Panc1 (cell line): ENCODE data around the gene NTSR2. TPM values are rescaled to one million over a fixed set of nuclear protein-coding genes. Genes with fewer than 3 reads are reported as not detected.

Experiments
- ATAC-seq: fragments of 200-7000 bp; cut with Tn5 transposase; 2 replicates; pipeline ENCODE4 v1.9.1; 2020; ENCODE audit warnings: mild to moderate bottlenecking, moderate library complexity
- BruUV-seq: library from RNA; stranded (reverse); fragments of 400-500 nt; replicated peaks from 2 replicates; lab custom pipeline; 2021; lab: Mats Ljungman, UMichigan
- CTCF ChIA-PET: fragments of 300-600 bp; sonication (Branson Sonifier 250); formaldehyde crosslinking; loops from one replicate; lab custom pipeline; 2022; ENCODE audit warnings: antibody characterized with exemption; lab: Charles Lee
- POLR2A ChIA-PET: fragments of 300-600 bp; sonication (Branson Sonifier 250); formaldehyde crosslinking; loops from one replicate; lab custom pipeline; 2022; ENCODE audit warnings: antibody characterized with exemption; lab: Charles Lee
- DNase-seq: peaks from one replicate; pipeline ENCODE4 v3.0.0-alpha.2; 2010; ENCODE audit warnings: low read depth, low spot score
- H3K27ac ChIP-seq: 2 replicates; pipeline ENCODE4 v1.5.1; 2011; ENCODE audit warnings: mild to moderate bottlenecking, low read length, inconsistent platforms
- H3K27me3 ChIP-seq: fragments of 200-500 bp; sonication (Bioruptor generic); 2 replicates; pipeline ENCODE4 v1.6.0; 2014; ENCODE audit warnings: low read length, inconsistent platforms; ENCODE audit not compliant: control insufficient read depth, insufficient read depth
- H3K36me3 ChIP-seq: fragments of 200-500 bp; sonication (Bioruptor generic); 2 replicates; pipeline ENCODE4 v1.5.1; 2014; ENCODE audit warnings: inconsistent platforms, mild to moderate bottlenecking, low read length, moderate library complexity; ENCODE audit not compliant: control insufficient read depth, insufficient read depth
- H3K4me1 ChIP-seq: 2 replicates; pipeline ENCODE4 v1.5.1; 2011; ENCODE audit warnings: inconsistent platforms, mild to moderate bottlenecking, low read length, moderate library complexity; ENCODE audit not compliant: control insufficient read depth, insufficient read depth
- H3K4me3 ChIP-seq, 2 experiments: 2 replicates each; pipeline ENCODE4 v1.5.1; 2011 to 2012; ENCODE audit warnings: low read depth in 2 of 2, low read length in 2 of 2, mild to moderate bottlenecking in 2 of 2, inconsistent platforms in 1 of 2, moderate library complexity in 1 of 2
- H3K9me3 ChIP-seq: fragments of 200-500 bp; sonication (Bioruptor generic); 2 replicates; pipeline ENCODE4 v1.5.1; 2014; ENCODE audit warnings: low read depth, mild to moderate bottlenecking, inconsistent platforms, low read length, moderate library complexity; ENCODE audit not compliant: control insufficient read depth, insufficient read depth
- POLR2AphosphoS5 ChIP-seq: IDR thresholded peaks from 2 replicates; pipeline ENCODE4 v1.6.1; 2012; ENCODE audit warnings: mild to moderate bottlenecking, low read depth, low read length, moderate library complexity
- SIN3A ChIP-seq: IDR thresholded peaks from 2 replicates; pipeline ENCODE4 v1.6.1; 2012; ENCODE audit warnings: low read depth, mild to moderate bottlenecking, low read length, moderate library complexity, borderline replicate concordance; ENCODE audit not compliant: insufficient read depth
- TCF7L2 ChIP-seq: IDR thresholded peaks from 2 replicates; pipeline ENCODE4 v1.6.1; 2011; ENCODE audit warnings: mild to moderate bottlenecking, low read depth, low read length, inconsistent platforms
- in situ Hi-C: cut with HindIII; loops from 2 replicates; pipeline ENCODE4 v1.10.0; 2016; ENCODE audit warnings: low sequenced_read_pairs, low pct_unique_long_range_greater_than_20kb
- intact Hi-C: fragments of 100-400 bp; cut with micrococcal nuclease; formaldehyde crosslinking; loops from one replicate; pipeline ENCODE4 v1.10.0; 2022; ENCODE audit not compliant: unreplicated experiment
- total RNA-seq: library from RNA; stranded (reverse); gene quantifications from one replicate; pipeline ENCODE4 v1.2.1, GENCODE V29; 2021; ENCODE audit not compliant: unreplicated experiment
- TF ChIP-seq, protein P1 (sequence below): fragments of 450-650 bp; IDR thresholded peaks from 2 replicates; pipeline ENCODE4 v1.5.1; 2017; ENCODE audit warnings: mild to moderate bottlenecking
- TF ChIP-seq, protein P2 (sequence below), 2 experiments: IDR thresholded peaks; 2 replicates each; pipeline ENCODE4 v1.6.1; 2011 to 2012; ENCODE audit warnings: low read depth in 2 of 2, control low read depth in 1 of 2, low read length in 1 of 2, mild to moderate bottlenecking in 1 of 2, moderate library complexity in 1 of 2; ENCODE audit not compliant: insufficient read depth in 1 of 2

Gene NTSR2
- total RNA-seq, 1 experiment from 2014 or later, result 0.15 TPM

DNA sequence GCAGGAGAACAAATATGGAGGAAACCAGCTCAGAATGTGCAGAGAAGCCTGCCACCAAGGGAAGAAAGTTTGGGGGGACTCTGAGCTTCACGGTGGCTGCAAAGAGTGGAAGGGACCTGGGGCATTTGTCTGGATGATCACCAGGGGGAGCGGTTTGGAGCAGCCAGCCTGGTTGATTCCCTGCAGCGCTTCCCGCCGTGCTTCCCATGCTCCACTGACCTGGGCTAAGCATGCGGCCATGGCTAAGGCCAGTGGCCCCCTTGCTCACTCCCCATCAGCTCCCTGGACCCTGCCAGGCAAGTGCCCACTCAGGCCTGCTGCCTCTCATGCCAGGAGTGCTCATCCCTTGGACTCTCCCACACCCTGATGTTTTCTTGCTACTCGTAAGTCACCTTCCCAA is 27.0 kb downstream of the NTSR2 start:
- Histone ChIP-seq H3K27ac (no peak overlapping the region), H3K27me3 (peaks cover 7% of the 10 kb centered on the region), H3K36me3 (no peaks in the 10 kb centered on the region), H3K9me3 (no peaks in the 10 kb centered on the region), H3K4me1 (no peaks in the 10 kb centered on the region), H3K4me3 (no peak overlapping the region)
- intact Hi-C loops (no loop called here), in situ Hi-C loops (no loop called here)
- POLR2A ChIA-PET, result interaction anchor here (0.6 kb wide), 1 partner anchor 163 kb away, joined by 16 read pairs; no protein-coding TSS in a partner anchor
- BruUV-seq, result no TSS peak
- DNase-seq (no peak), ATAC-seq (no peak)
- no peak for TF ChIP-seq POLR2AphosphoS5
- no peak for TF ChIP-seq SIN3A
- TF ChIP-seq, protein P1, sequence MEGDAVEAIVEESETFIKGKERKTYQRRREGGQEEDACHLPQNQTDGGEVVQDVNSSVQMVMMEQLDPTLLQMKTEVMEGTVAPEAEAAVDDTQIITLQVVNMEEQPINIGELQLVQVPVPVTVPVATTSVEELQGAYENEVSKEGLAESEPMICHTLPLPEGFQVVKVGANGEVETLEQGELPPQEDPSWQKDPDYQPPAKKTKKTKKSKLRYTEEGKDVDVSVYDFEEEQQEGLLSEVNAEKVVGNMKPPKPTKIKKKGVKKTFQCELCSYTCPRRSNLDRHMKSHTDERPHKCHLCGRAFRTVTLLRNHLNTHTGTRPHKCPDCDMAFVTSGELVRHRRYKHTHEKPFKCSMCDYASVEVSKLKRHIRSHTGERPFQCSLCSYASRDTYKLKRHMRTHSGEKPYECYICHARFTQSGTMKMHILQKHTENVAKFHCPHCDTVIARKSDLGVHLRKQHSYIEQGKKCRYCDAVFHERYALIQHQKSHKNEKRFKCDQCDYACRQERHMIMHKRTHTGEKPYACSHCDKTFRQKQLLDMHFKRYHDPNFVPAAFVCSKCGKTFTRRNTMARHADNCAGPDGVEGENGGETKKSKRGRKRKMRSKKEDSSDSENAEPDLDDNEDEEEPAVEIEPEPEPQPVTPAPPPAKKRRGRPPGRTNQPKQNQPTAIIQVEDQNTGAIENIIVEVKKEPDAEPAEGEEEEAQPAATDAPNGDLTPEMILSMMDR, result no peak
- TF ChIP-seq, protein P2, sequence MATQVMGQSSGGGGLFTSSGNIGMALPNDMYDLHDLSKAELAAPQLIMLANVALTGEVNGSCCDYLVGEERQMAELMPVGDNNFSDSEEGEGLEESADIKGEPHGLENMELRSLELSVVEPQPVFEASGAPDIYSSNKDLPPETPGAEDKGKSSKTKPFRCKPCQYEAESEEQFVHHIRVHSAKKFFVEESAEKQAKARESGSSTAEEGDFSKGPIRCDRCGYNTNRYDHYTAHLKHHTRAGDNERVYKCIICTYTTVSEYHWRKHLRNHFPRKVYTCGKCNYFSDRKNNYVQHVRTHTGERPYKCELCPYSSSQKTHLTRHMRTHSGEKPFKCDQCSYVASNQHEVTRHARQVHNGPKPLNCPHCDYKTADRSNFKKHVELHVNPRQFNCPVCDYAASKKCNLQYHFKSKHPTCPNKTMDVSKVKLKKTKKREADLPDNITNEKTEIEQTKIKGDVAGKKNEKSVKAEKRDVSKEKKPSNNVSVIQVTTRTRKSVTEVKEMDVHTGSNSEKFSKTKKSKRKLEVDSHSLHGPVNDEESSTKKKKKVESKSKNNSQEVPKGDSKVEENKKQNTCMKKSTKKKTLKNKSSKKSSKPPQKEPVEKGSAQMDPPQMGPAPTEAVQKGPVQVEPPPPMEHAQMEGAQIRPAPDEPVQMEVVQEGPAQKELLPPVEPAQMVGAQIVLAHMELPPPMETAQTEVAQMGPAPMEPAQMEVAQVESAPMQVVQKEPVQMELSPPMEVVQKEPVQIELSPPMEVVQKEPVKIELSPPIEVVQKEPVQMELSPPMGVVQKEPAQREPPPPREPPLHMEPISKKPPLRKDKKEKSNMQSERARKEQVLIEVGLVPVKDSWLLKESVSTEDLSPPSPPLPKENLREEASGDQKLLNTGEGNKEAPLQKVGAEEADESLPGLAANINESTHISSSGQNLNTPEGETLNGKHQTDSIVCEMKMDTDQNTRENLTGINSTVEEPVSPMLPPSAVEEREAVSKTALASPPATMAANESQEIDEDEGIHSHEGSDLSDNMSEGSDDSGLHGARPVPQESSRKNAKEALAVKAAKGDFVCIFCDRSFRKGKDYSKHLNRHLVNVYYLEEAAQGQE (IDR thresholded peaks at IDR 0.05; ENCODE audit: insufficient read depth in 1 of 2, low read depth in 2 of 2, low read length in 1 of 2), result no peak
- CTCF ChIA-PET, result no interaction called here

DNA sequence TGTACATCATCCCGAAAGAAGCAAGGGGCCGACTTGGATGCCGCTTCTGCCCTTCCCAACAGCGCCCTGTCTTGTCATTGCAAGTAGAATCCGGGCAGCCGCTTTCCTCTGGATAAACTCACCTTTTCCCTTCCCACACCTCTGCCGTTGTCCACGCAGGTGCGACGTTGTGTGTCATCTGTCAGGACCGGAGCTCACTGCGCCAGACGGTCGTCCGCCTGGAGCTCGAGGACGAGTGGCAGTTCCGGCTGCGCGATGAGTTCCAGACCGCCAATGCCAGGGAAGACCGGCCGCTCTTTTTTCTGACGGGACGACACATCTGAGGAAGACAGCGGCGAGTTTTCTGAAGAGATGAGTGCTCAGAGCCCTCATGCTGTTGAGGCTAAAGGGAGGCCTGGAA is 29.9 kb downstream of the NTSR2 start:
- POLR2A ChIA-PET, result no interaction called here
- Histone ChIP-seq H3K36me3 (no peaks in the 10 kb centered on the region), H3K27me3 (peaks cover 7% of the 10 kb centered on the region; the same call in 1 of the 2 replicates), H3K4me1 (no peaks in the 10 kb centered on the region), H3K4me3 (no peak overlapping the region), H3K9me3 (no peaks in the 10 kb centered on the region), H3K27ac (no peak overlapping the region)
- no peak for ATAC-seq
- CTCF ChIA-PET, result no interaction called here
- in situ Hi-C loops (no loop called here), intact Hi-C loops (no loop called here)
- TF ChIP-seq, protein P2 (IDR thresholded peaks at IDR 0.05; ENCODE audit: insufficient read depth in 1 of 2, low read depth in 2 of 2, low read length in 1 of 2), result no peak
- no peak for TF ChIP-seq POLR2AphosphoS5
- TF ChIP-seq SIN3A, result no peak
- no peak for TF ChIP-seq TCF7L2
- TF ChIP-seq, protein P1, result no peak
- no TSS peak for BruUV-seq
- DNase-seq, result no peak
